Measurements from ENCODE around the gene ADM2. TPM values are rescaled to one million over a fixed set of nuclear protein-coding genes. Genes with fewer than 3 reads are reported as not detected.

ADM2 gene
- total RNA-seq, 4 donors from 2014 or later: under 0.01 to 1.9 (median 0.89) TPM

- H3K9me3 ChIP-seq: no peaks in the 10 kb centered on the region
Observed at GRCh38 chr22:50455201-50455600, 26.1 kb upstream of the ADM2 start.

DNA sequence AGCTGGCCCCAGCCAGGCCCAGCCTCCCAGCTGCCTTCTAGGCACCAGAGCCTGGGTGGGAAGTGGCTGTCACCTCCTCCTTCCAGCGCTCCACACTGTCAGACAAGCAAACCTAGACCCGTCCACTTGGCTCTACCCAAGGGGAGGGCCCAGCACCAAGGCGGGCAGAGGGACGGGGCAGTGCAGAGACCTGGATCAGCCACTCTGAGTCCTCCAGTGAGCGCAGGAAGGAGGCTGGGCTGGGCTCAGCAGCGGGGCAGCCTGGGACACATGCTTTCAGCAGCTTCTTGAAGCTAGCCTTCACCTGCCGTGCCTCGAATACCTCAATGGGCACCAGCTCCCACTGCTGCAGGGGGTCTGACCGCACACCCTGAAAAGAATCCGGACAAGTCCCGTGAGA, 25.3 kb upstream of the ADM2 start:
- no peak overlapping the region for H3K4me3 ChIP-seq
- 80% methylated on average over 1 of the region's 11 CpGs; no CpG with 5 or more reads in 1 of the 2 donors for WGBS, 2 donors
- DNase-seq: no peak
- no peak overlapping the region for H3K27ac ChIP-seq
- no peaks in the 10 kb centered on the region for H3K9me3 ChIP-seq
- peaks cover 5 to 17% (median 6%) of the 10 kb centered on the region in 3 donors for H3K4me1 ChIP-seq
- H3K36me3 ChIP-seq: peaks cover 57 to 100% (median 67%) of the 10 kb centered on the region in 3 donors
- TF ChIP-seq, protein P1, sequence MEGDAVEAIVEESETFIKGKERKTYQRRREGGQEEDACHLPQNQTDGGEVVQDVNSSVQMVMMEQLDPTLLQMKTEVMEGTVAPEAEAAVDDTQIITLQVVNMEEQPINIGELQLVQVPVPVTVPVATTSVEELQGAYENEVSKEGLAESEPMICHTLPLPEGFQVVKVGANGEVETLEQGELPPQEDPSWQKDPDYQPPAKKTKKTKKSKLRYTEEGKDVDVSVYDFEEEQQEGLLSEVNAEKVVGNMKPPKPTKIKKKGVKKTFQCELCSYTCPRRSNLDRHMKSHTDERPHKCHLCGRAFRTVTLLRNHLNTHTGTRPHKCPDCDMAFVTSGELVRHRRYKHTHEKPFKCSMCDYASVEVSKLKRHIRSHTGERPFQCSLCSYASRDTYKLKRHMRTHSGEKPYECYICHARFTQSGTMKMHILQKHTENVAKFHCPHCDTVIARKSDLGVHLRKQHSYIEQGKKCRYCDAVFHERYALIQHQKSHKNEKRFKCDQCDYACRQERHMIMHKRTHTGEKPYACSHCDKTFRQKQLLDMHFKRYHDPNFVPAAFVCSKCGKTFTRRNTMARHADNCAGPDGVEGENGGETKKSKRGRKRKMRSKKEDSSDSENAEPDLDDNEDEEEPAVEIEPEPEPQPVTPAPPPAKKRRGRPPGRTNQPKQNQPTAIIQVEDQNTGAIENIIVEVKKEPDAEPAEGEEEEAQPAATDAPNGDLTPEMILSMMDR (IDR thresholded peaks at IDR 0.05): no peak
- TF ChIP-seq POLR2A (IDR thresholded peaks at IDR 0.05): no peak
- H3K27me3 ChIP-seq: no peaks in the 10 kb centered on the region
- intact Hi-C loops (cut with DNase I): no loop called here

More at GRCh38 chr22:50455201-50455600, 26.1 kb upstream of the ADM2 start:
- DNase-seq: no peak
- 100% methylated on average over 3 of the region's 18 CpGs; no CpG with 5 or more reads in 1 of the 2 donors for whole genome bisulfite sequencing, 2 donors
- H3K27ac ChIP-seq: no peak overlapping the region
- no peaks in the 10 kb centered on the region for H3K27me3 ChIP-seq
- H3K36me3 ChIP-seq: peaks cover 51 to 100% (median 59%) of the 10 kb centered on the region in 3 donors
- no peak overlapping the region for H3K4me3 ChIP-seq
- peaks cover 0 to 9% (median 0%) of the 10 kb centered on the region in 3 donors for H3K4me1 ChIP-seq
- no peak for TF ChIP-seq POLR2A (IDR thresholded peaks at IDR 0.05)
- TF ChIP-seq, protein P1 (IDR thresholded peaks at IDR 0.05): no peak
- intact Hi-C loops (cut with DNase I): no loop called here

DNA sequence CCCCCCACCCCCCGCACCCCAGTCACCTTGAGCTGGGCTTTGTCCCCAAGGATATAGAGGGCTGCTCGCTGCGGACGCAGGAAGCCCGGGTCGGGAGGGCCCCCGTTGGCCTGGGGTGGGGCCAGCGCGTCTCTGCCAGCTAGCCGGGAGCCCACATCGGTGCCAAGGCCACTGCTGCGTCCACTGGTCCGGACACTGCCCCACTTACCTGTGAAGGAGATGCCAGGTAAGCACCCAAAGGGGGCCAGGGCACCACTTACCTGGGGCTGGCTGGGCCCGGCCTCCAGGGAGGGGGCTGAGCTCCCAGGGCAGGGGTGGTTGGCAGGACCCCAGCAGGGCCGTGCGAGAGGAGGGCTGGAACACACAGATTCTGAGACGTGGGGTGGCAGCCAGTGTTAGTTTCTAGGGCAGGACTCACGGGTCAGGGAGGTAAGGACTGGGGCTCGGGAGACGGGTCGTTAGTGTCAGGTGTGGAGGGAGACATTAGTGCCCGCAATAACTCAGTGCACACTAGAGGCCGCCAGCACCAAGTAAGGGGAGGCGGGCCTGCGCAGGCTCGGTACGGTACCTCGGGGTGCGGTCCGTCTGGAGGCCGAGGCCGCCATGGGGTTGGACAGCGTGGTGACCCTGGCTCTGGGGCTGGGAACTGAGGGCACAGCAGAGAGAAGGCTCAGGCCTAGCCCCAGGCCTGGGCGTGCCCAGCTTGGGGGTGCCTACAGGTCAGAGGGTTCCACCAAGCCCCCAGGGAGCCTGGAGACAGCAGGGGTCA, 24.7 kb upstream of the ADM2 start:
- no peak for DNase-seq
- Histone ChIP-seq H3K4me1 (peaks cover 12 to 24% (median 13%) of the 10 kb centered on the region in 3 donors), H3K4me3 (no peak overlapping the region), H3K27me3 (no peaks in the 10 kb centered on the region), H3K27ac (no peak overlapping the region), H3K36me3 (peaks cover 63 to 100% (median 70%) of the 10 kb centered on the region in 3 donors), H3K9me3 (no peaks in the 10 kb centered on the region)
- TF ChIP-seq POLR2A (IDR thresholded peaks at IDR 0.05): no peak
- TF ChIP-seq, protein P1 (IDR thresholded peaks at IDR 0.05): peak in 2 of 6 experiments; percentile 5 to 29
- intact Hi-C loops (cut with DNase I): no loop called here
- WGBS, 2 donors: 79 to 81% methylated on average over 16 to 20 of the region's 34 CpGs

- intact Hi-C loops (cut with DNase I): no loop called here
- Histone ChIP-seq H3K27ac (no peak overlapping the region), H3K9me3 (no peaks in the 10 kb centered on the region), H3K4me3 (no peak overlapping the region), H3K27me3 (no peaks in the 10 kb centered on the region), H3K36me3 (peaks cover 79 to 100% (median 90%) of the 10 kb centered on the region in 3 donors), H3K4me1 (peaks cover 13 to 33% (median 14%) of the 10 kb centered on the region in 3 donors)
- no peak for DNase-seq
- 87 to 95% methylated on average over 2 to 18 of the region's 22 CpGs for WGBS, 2 donors
- no peak for TF ChIP-seq POLR2A (IDR thresholded peaks at IDR 0.05)
- TF ChIP-seq, protein P1 (IDR thresholded peaks at IDR 0.05): no peak
Observed at GRCh38 chr22:50459016-50459415, 22.3 kb upstream of the ADM2 start.

DNA sequence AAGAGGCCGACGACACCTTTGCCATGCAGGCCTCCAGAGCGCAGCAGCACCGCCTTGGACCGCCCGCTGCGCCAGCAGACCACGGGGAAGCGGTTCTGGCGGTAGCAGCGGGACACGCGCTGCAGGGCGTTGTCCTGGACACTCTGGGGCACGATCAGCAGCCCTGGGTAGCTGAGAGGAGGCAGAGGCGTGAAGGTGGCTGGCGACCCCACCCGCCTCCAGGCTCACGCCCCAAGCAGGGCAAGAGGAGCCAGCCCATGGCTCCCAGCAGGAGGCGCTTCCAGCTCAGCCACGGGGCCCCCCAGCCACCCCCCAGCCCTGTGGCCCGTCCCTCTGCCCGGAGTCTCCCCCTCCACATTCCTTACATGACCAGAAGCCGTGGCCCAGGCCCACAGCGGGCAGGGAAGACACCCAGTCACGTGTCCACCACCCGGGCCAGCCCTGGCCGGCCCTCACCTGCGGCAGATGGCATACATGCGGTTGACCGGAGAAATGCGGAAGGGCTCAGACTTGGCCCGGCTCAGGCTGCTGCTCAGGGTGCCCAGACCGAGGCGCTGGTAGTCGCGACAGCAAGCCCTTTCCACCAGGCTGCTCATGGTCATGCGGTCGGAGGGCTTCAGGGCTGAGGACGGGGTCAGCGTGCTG, 21.7 kb upstream of the ADM2 start:
- intact Hi-C loops (cut with DNase I): no loop called here
- Histone ChIP-seq H3K4me1 (peaks cover 13 to 33% (median 14%) of the 10 kb centered on the region in 3 donors), H3K27me3 (no peaks in the 10 kb centered on the region), H3K27ac (peak overlapping the region in 2 of 4 donors; percentile 73 to 74), H3K4me3 (no peak overlapping the region), H3K9me3 (no peaks in the 10 kb centered on the region), H3K36me3 (peaks cover 79 to 100% (median 90%) of the 10 kb centered on the region in 3 donors)
- TF ChIP-seq, protein P1 (IDR thresholded peaks at IDR 0.05): no peak
- TF ChIP-seq POLR2A (IDR thresholded peaks at IDR 0.05): no peak
- no peak for DNase-seq
- WGBS, 2 donors: 94 to 98% methylated on average over 15 to 22 of the region's 41 CpGs
